Endothelial cell of umbilical vein (primary cell): Measurements from ENCODE around the gene CIDEA.

Experiments used
- EZH2 ChIP-seq: IDR thresholded peaks from 2 replicates; pipeline ENCODE4 v1.6.1; 2012; ENCODE audit warnings: borderline replicate concordance, low read depth, mild to moderate bottlenecking, moderate library complexity, low read length, inconsistent platforms; ENCODE audit not compliant: severe bottlenecking
- POLR2A ChIP-seq: IDR thresholded peaks from 2 replicates; pipeline ENCODE4 v1.6.1; 2012; ENCODE audit warnings: low read depth, mild to moderate bottlenecking, control low read depth, low read length
- TF ChIP-seq, protein P1 (sequence below), 2 donors: IDR thresholded peaks; 1 replicate in 1 of 2; 2 replicates in 1 of 2; pipeline ENCODE4 v1.5.1; 2011; ENCODE audit warnings: low read length in 2 of 2, mild to moderate bottlenecking in 2 of 2, moderate library complexity in 2 of 2, control low read depth in 1 of 2, inconsistent platforms in 1 of 2, low read depth in 1 of 2; ENCODE audit not compliant: insufficient read depth in 1 of 2; ENCODE audit errors: extremely low read depth in 1 of 2

DNA sequence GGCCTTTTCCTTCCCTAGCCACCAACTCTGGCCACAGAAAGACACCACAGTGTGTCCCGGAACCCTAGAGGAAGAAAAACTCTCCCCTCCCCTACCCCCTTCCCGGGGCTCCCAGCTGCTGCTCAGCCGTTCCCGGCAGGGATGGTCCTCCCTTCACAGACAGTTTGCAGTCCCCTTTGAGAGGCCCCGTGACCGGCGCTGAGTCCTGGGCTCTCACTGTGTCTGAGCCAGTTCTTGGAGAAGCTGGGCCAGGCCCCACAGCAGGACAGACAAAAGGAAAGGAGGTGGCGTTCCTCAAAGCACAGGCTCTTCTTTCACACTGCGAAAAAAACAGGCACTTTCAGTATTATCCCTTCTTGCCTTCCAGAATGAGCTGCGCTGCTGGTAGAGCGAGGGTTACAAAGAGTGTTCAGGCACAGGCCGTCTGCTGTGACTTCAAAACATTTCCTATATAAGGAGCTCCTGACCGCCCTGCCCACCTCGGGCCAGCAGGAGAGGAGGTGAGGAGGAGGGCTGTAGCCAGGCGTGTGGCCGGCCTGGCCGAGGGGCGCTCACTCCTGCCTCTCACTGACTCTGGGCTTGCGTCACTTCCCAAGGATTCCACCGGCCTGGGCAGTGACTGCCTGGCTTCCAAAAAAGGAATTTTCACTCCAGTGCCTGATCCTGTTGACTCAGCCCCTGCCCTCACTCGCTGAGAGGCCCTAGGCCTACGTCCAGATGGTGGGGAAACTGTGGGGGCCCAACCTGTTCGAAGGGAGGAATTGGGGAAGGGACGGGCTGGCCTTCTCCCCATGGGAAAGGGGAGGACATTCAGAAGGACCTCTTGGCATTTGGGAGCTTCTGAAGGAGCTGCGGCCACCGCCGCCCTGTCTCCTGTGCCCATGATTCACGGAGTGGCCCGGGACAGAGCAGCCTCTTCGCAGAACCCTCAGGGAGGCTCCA, 24.9 kb downstream of the CIDEA start:
- TF ChIP-seq, protein P1, sequence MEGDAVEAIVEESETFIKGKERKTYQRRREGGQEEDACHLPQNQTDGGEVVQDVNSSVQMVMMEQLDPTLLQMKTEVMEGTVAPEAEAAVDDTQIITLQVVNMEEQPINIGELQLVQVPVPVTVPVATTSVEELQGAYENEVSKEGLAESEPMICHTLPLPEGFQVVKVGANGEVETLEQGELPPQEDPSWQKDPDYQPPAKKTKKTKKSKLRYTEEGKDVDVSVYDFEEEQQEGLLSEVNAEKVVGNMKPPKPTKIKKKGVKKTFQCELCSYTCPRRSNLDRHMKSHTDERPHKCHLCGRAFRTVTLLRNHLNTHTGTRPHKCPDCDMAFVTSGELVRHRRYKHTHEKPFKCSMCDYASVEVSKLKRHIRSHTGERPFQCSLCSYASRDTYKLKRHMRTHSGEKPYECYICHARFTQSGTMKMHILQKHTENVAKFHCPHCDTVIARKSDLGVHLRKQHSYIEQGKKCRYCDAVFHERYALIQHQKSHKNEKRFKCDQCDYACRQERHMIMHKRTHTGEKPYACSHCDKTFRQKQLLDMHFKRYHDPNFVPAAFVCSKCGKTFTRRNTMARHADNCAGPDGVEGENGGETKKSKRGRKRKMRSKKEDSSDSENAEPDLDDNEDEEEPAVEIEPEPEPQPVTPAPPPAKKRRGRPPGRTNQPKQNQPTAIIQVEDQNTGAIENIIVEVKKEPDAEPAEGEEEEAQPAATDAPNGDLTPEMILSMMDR (IDR thresholded peaks at IDR 0.05; ENCODE audit: extremely low read depth in 1 of 2, insufficient read depth in 1 of 2, low read depth in 1 of 2, low read length in 2 of 2) = peak in 1 of 2 donors; percentile 23
- TF ChIP-seq POLR2A (peak; percentile 86), EZH2 (no peak)
